HEK293T (cell line): Measurements from ENCODE around the gene REPIN1.

Experiments
- CTCF ChIA-PET: fragments of 350-600 bp; formaldehyde crosslinking; extraction: SDS; loops from one replicate; lab custom pipeline; 2021; ENCODE audit warnings: antibody characterized with exemption, inconsistent platforms; lab: Yijun Ruan, JAX
- POLR2A ChIA-PET: fragments of 350-600 bp; formaldehyde crosslinking; extraction: SDS; loops from one replicate; lab custom pipeline; 2020; ENCODE audit warnings: antibody characterized with exemption, inconsistent platforms; lab: Yijun Ruan, JAX
- DNase-seq: peaks from one replicate; pipeline ENCODE4 v3.0.0; 2012; ENCODE audit warnings: mixed read lengths; ENCODE audit errors: extremely low spot score
- ARNT ChIP-seq: fragments of 450-650 bp; IDR thresholded peaks from 2 replicates; pipeline ENCODE4 v1.6.1; 2017; ENCODE audit warnings: mild to moderate bottlenecking
- BHLHE40 ChIP-seq: fragments of 450-650 bp; IDR thresholded peaks from 2 replicates; pipeline ENCODE4 v1.6.1; 2016; ENCODE audit warnings: mild to moderate bottlenecking, moderate library complexity, borderline replicate concordance
- CTBP1 ChIP-seq: fragments of 450-650 bp; IDR thresholded peaks from 2 replicates; pipeline ENCODE4 v1.6.1; 2016; ENCODE audit warnings: borderline replicate concordance
- ELF4 ChIP-seq: fragments of 450-650 bp; IDR thresholded peaks from 2 replicates; pipeline ENCODE4 v1.6.1; 2017; ENCODE audit warnings: antibody characterized with exemption
- FOXA1 ChIP-seq: fragments of 450-650 bp; IDR thresholded peaks from 2 replicates; pipeline ENCODE4 v1.6.1; 2016; ENCODE audit warnings: mild to moderate bottlenecking
- FOXK2 ChIP-seq: fragments of 450-650 bp; IDR thresholded peaks from 2 replicates; pipeline ENCODE4 v1.6.1; 2016; ENCODE audit warnings: mild to moderate bottlenecking
- FOXM1 ChIP-seq: fragments of 450-650 bp; IDR thresholded peaks from 2 replicates; pipeline ENCODE4 v1.6.1; 2017; ENCODE audit warnings: mild to moderate bottlenecking, borderline replicate concordance
- HDGF ChIP-seq: fragments of 450-650 bp; IDR thresholded peaks from 2 replicates; pipeline ENCODE4 v1.6.1; 2017; ENCODE audit warnings: antibody characterized with exemption, borderline replicate concordance
- L3MBTL2 ChIP-seq: fragments of 450-650 bp; conservative IDR thresholded peaks from 2 replicates; pipeline ENCODE4 v1.6.1; 2016; ENCODE audit warnings: mild to moderate bottlenecking
- LEF1 ChIP-seq: fragments of 450-650 bp; IDR thresholded peaks from 2 replicates; pipeline ENCODE4 v1.6.1; 2017; ENCODE audit warnings: mild to moderate bottlenecking, borderline replicate concordance
- NFRKB ChIP-seq: fragments of 450-650 bp; IDR thresholded peaks from 2 replicates; pipeline ENCODE4 v1.6.1; 2016; ENCODE audit warnings: mild to moderate bottlenecking, moderate library complexity
- PKNOX1 ChIP-seq: fragments of 450-650 bp; IDR thresholded peaks from 2 replicates; pipeline ENCODE4 v1.6.1; 2016
- SP1 ChIP-seq: fragments of 450-650 bp; IDR thresholded peaks from 2 replicates; pipeline ENCODE4 v1.6.1; 2017
- SUZ12 ChIP-seq: fragments of 450-650 bp; IDR thresholded peaks from 2 replicates; pipeline ENCODE4 v1.6.1; 2016; ENCODE audit warnings: mild to moderate bottlenecking
- TARDBP ChIP-seq: fragments of 450-650 bp; IDR thresholded peaks from 2 replicates; pipeline ENCODE4 v1.6.1; 2016
- ZNF384 ChIP-seq: fragments of 450-650 bp; IDR thresholded peaks from 2 replicates; pipeline ENCODE4 v1.6.1; 2016

REPIN1 gene

DNA sequence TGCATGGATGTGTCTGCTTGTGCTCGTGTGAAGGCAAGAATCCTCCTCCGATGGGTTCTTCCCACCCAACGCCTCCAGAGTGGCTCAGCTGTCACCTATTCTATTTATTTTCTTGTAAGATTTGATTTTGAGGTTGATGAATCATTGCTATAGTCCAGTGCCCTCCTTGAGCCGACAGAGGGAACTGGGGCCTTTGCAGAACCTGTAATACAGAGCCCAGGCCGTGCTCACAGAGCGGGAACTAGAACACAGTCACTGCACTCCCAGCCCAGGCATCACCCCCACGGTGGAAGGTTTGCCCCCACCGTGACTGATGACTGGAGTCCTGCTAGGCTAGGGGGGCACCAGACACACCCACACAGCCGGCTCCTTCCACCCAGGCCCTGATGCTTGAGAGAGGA lies 29.2 kb upstream of the REPIN1 start:
- TF ChIP-seq L3MBTL2 (no peak), ZNF384 (no peak), SP1 (no peak), NFRKB (no peak)
- no peak for DNase-seq
- CTCF ChIA-PET, result interaction anchor here (0.7 to 3.5 kb wide), 2 partner anchors 17 to 94 kb away, joined by 3 to 10 read pairs; no protein-coding TSS in a partner anchor
- POLR2A ChIA-PET, result no interaction called here

DNA sequence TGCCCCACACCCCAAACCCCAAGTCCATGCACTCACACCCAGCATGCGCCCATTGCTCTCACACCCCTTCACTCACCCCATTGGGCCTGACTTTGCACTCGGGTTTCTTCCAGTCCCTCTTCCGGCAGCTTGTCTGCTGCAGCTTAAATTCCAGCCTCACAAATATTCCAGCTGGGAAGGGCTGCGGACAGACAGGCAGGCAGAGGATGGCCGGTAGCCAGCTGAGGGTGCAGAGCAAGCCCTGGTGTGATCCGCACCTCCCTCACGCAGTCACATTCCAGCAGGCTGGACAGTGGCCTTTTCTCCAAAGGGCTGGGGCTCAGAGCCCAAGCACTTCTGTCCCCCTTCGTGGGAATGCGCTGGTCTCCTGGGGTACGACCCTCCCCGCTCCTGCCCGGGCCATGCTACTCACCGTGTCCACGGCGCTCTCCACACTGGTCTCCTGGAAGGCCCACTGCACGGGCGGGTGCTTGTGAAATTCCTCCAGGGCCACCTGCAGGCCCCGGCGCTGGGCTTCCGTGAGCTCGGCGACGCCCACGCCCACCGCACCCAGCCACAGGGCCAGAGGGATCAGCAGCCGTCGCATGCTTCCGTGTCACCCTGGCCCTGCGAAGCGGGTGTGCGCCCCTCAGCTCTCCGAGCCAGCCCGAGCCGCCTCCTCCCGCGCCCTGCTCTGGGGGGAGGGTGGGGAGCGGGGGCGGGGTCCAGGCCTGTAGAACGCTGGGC lies 28.4 kb upstream of the REPIN1 start:
- TF ChIP-seq FOXM1 (no peak), FOXA1 (no peak), CTBP1 (no peak), SP1 (no peak), BHLHE40 (no peak), ELF4 (no peak), ZNF384 (no peak), L3MBTL2 (no peak), HDGF (no peak), NFRKB (no peak), SUZ12 (no peak), LEF1 (no peak), FOXK2 (no peak), PKNOX1 (no peak), ARNT (no peak), TARDBP (no peak)
- ChIA-PET POLR2A (no interaction called here), CTCF (interaction anchor here (0.7 kb wide), 1 partner anchor 93 kb away, joined by 3 read pairs; no protein-coding TSS in a partner anchor)
- DNase-seq, result no peak

- no peak for DNase-seq
- CTCF ChIA-PET, result no interaction called here
- TF ChIP-seq ZNF384 (no peak), FOXM1 (no peak)
- POLR2A ChIA-PET, result no interaction called here
These were observed 27.8 kb upstream of the REPIN1 start for GRCh38 chr7:150340875-150341262.

- TF ChIP-seq FOXM1 (no peak), LEF1 (no peak), BHLHE40 (no peak), NFRKB (no peak), SP1 (no peak), HDGF (no peak), ZNF384 (no peak), SUZ12 (no peak), PKNOX1 (no peak), L3MBTL2 (no peak), ELF4 (no peak), CTBP1 (no peak), ARNT (no peak), FOXA1 (no peak), TARDBP (no peak), FOXK2 (no peak)
- no peak for DNase-seq
- ChIA-PET POLR2A (no interaction called here), CTCF (no interaction called here)
These were observed 27.1 kb upstream of the REPIN1 start, which contains the start of gene RARRES2 for GRCh38 chr7:150341263-150342120. TSS of gene RARRES2 (minus strand) at chr7:150341629. CDS start at chr7:150340609, 1,020 bp downstream.

DNA sequence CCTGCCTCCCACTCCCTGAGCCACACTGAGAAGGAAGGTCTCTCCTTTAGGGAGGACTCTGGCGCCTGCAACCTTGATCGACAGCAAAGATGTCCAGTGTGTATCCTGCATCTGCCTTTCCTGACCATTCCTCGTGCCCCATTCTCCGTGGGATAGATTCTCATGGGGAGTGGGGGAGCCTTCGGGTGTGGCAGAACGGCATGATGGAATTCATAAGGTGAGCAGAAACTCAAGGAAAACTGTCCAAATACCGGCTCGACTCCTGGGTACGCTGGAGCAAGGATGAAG lies 26.6 kb upstream of the REPIN1 start:
- TF ChIP-seq BHLHE40 (no peak), CTBP1 (no peak), L3MBTL2 (no peak), FOXK2 (no peak), FOXA1 (no peak), SP1 (no peak), HDGF (no peak), LEF1 (no peak), ARNT (no peak), ZNF384 (no peak), PKNOX1 (no peak), ELF4 (no peak), FOXM1 (no peak), NFRKB (no peak), TARDBP (no peak), SUZ12 (no peak)
- CTCF ChIA-PET, result no interaction called here
- POLR2A ChIA-PET, result no interaction called here
- DNase-seq, result no peak

DNA sequence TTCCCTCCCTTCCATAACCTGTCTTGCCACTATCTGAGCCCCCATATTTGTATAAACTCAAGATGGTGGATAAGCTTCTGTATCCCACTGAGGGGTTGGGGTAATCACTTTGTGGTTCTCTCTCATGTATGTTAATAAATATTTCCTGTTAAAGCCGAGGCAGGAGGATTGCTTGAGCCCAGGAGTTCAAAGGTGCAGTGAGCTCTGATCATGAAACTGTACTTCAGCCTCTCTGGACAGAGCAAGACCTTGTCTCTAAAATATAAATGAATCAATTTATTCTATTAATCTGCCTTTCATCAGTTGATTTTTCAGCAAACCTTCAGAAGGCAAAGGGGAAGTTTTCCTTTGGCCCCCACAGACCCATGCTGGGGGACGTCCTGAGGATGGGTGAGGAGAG lies 25.4 kb upstream of the REPIN1 start:
- ChIA-PET CTCF (no interaction called here), POLR2A (interaction anchor here (0.7 to 1.2 kb wide), 2 partner anchors 10 to 12 kb away, joined by 3 read pairs; no protein-coding TSS in a partner anchor)
- TF ChIP-seq L3MBTL2, result no peak
- no peak for DNase-seq
